Measurements from ENCODE around the gene ADCY3.

The ADCY3 gene

GRCh38 chr2:24926602-24927252 lies 6.7 kb upstream of the ADCY3 start:
- no peak overlapping the region for H3K4me3 ChIP-seq (replicated peaks; ENCODE audit: low read depth, low read length)
- DNase-seq (ENCODE audit: low read depth), result peak; percentile 18
- no peak for TF ChIP-seq CTCF (IDR thresholded peaks at IDR 0.05; ENCODE audit: low read length, missing control alignments)

DNA sequence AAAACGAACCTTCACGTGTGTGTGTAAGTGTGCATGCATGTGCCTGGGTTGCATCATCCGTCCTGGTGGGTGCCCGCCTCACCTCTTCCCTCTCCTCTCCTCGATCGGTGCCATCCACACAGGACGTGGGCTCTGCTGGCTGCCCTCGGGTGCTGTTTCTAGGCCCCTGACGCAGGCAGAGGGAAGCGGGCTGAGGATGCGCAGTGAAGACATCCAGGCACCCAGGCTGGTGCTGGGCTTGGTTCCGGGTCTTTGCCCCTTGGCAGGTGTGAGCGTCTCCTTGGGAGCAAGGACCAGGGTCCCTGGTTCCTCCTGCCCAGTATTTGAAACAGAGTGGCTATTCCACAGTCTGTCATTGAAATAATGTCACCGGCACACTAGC lies 6.2 kb upstream of the ADCY3 start:
- no peak for DNase-seq (ENCODE audit: low read depth)
- no peak overlapping the region for H3K4me3 ChIP-seq (replicated peaks; ENCODE audit: low read depth, low read length)
- TF ChIP-seq CTCF (IDR thresholded peaks at IDR 0.05; ENCODE audit: low read length, missing control alignments), result no peak

- H3K4me3 ChIP-seq (replicated peaks; ENCODE audit: low read depth, low read length), result no peak overlapping the region
- no peak for DNase-seq (ENCODE audit: low read depth)
- no peak for TF ChIP-seq CTCF (IDR thresholded peaks at IDR 0.05; ENCODE audit: low read length, missing control alignments)
Measured at GRCh38 chr2:24925815-24926214, 5.8 kb upstream of the ADCY3 start.

GRCh38 chr2:24924732-24925131 lies 4.7 kb upstream of the ADCY3 start:
- no peak for TF ChIP-seq CTCF (IDR thresholded peaks at IDR 0.05; ENCODE audit: low read length, missing control alignments)
- H3K4me3 ChIP-seq (replicated peaks; ENCODE audit: low read depth, low read length), result no peak overlapping the region
- DNase-seq (ENCODE audit: low read depth), result no peak

- no peak overlapping the region for H3K4me3 ChIP-seq (replicated peaks; ENCODE audit: low read depth, low read length)
- no peak for TF ChIP-seq CTCF (IDR thresholded peaks at IDR 0.05; ENCODE audit: low read length, missing control alignments)
- DNase-seq (ENCODE audit: low read depth), result no peak
Measured at GRCh38 chr2:24924266-24924665, 4.2 kb upstream of the ADCY3 start.

GRCh38 chr2:24923106-24923505 lies 3.1 kb upstream of the ADCY3 start:
- no peak for DNase-seq (ENCODE audit: low read depth)
- no peak overlapping the region for H3K4me3 ChIP-seq (replicated peaks; ENCODE audit: low read depth, low read length)
- TF ChIP-seq CTCF (IDR thresholded peaks at IDR 0.05; ENCODE audit: low read length, missing control alignments), result no peak

DNA sequence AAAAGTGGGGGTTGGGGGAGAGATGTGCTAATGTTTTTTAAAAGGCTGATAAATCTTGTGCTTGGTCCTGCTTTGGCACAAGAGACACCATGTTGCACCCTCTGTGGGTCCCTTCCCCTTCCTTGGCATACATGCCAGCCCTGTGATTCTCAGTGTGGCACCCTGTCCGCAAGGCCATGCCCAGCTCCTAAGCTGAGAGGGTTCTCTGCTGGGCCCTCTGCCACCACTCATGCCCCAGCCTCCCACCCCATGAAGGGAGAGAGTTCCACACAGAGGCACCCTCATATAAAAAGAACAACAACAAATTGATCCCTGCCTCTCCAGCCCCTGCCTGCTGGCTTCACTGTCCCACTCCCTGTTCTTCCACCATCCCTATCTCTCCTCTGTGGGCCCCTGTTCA lies 2.5 kb upstream of the ADCY3 start:
- no peak for TF ChIP-seq CTCF (IDR thresholded peaks at IDR 0.05; ENCODE audit: low read length, missing control alignments)
- DNase-seq (ENCODE audit: low read depth), result no peak
- no peak overlapping the region for H3K4me3 ChIP-seq (replicated peaks; ENCODE audit: low read depth, low read length)

All from fibroblast of pulmonary artery (primary cell).